SK-N-SH (cell line): ENCODE data around the gene SDSL. TPM values are rescaled to one million over a fixed set of nuclear protein-coding genes. Genes with fewer than 3 reads are reported as not detected.
A peak's percentile ranks its signal among the peaks of the same experiment; 100 is the strongest.

Source experiments
- CTCF ChIA-PET: fragments of 300-600, 350-600 bp; formaldehyde crosslinking; extraction: SDS; loops from one replicate; lab custom pipeline; 2021; lab: Yijun Ruan, JAX
- POLR2A ChIA-PET: fragments of 350-600 bp; sonication (Branson Sonifier 250); formaldehyde crosslinking; extraction: SDS; loops from one replicate; lab custom pipeline; 2020; ENCODE audit warnings: antibody characterized with exemption, inconsistent platforms; lab: Yijun Ruan, JAX
- DNase-seq: peaks from one replicate; pipeline ENCODE4 v3.0.0; 2012
- H2AFZ ChIP-seq: fragments of 200-600 bp; sonication (generic); 2 replicates; pipeline ENCODE4 v1.8.1; 2016; ENCODE audit warnings: antibody characterized with exemption, mild to moderate bottlenecking, low read depth
- H3F3A ChIP-seq: fragments of 200-600 bp; sonication (generic); replicated peaks from 2 replicates; pipeline ENCODE3; 2016; ENCODE audit warnings: antibody characterized with exemption, mild to moderate bottlenecking; ENCODE audit not compliant: insufficient read depth
- H3K27ac ChIP-seq, 2 experiments: fragments of 200-500 bp in 1 of 2; fragments of 200-600 bp in 1 of 2; sonication (Bioruptor generic) in 1 of 2; sonication (generic), shearing (Covaris generic) in 1 of 2; 2 replicates each; pipeline versions ENCODE4 v1.5.1 to v1.6.1; 2014 to 2016; ENCODE audit warnings: low read depth in 2 of 2, inconsistent platforms in 1 of 2, low read length in 1 of 2, mild to moderate bottlenecking in 1 of 2, mixed read lengths in 1 of 2
- H3K27me3 ChIP-seq: fragments of 200-600 bp; sonication (generic), shearing (Covaris generic); 2 replicates; pipeline ENCODE4 v1.6.1; 2016; ENCODE audit warnings: mixed run types; ENCODE audit not compliant: insufficient read depth
- H3K36me3 ChIP-seq, 2 experiments: fragments of 200-500 bp in 1 of 2; fragments of 200-600 bp in 1 of 2; sonication (Bioruptor generic) in 1 of 2; sonication (generic) in 1 of 2; replicated peaks in 1 of 2; 2 replicates each; pipeline versions ENCODE3 to v1.5.1; 2014 to 2016; ENCODE audit warnings: low read length in 1 of 2, mild to moderate bottlenecking in 1 of 2; ENCODE audit not compliant: insufficient read depth in 2 of 2, control insufficient read depth in 1 of 2
- H3K4me1 ChIP-seq, 2 experiments: fragments of 200-500 bp in 1 of 2; fragments of 200-600 bp in 1 of 2; sonication (Bioruptor generic) in 1 of 2; sonication (generic), shearing (Covaris generic) in 1 of 2; 2 replicates each; pipeline versions ENCODE4 v1.5.1 to v1.6.1; 2014 to 2016; ENCODE audit warnings: low read depth in 1 of 2, low read length in 1 of 2, mixed run types in 1 of 2; ENCODE audit not compliant: insufficient read depth in 2 of 2, control insufficient read depth in 1 of 2
- H3K4me2 ChIP-seq: fragments of 200-600 bp; sonication (generic), shearing (Covaris generic); 2 replicates; pipeline ENCODE4 v1.6.1; 2017; ENCODE audit warnings: mixed run types
- H3K4me3 ChIP-seq, 2 experiments: fragments of 200-500 bp in 1 of 2; fragments of 200-600 bp in 1 of 2; sonication (Bioruptor generic) in 1 of 2; sonication (generic), shearing (Covaris generic) in 1 of 2; 2 replicates each; pipeline versions ENCODE4 v1.5.1 to v1.8.1; 2014 to 2016; ENCODE audit warnings: low read depth in 2 of 2, inconsistent platforms in 1 of 2, low read length in 1 of 2, mild to moderate bottlenecking in 1 of 2, mixed read lengths in 1 of 2, moderate library complexity in 1 of 2
- H3K79me2 ChIP-seq: fragments of 200-600 bp; sonication (generic); 2 replicates; pipeline ENCODE4 v1.8.1; 2017; ENCODE audit warnings: mild to moderate bottlenecking; ENCODE audit not compliant: insufficient read depth
- H3K9ac ChIP-seq: fragments of 200-600 bp; sonication (generic); 2 replicates; pipeline ENCODE4 v1.6.1; 2017; ENCODE audit warnings: mixed run types
- H3K9me2 ChIP-seq: fragments of 200-600 bp; sonication (generic); 2 replicates; pipeline ENCODE4 v1.6.1; 2017; ENCODE audit warnings: mixed run types
- H3K9me3 ChIP-seq: fragments of 200-600 bp; sonication (generic); 2 replicates; pipeline ENCODE4 v1.6.1; 2017; ENCODE audit warnings: mixed run types, mild to moderate bottlenecking, moderate library complexity
- H4K20me1 ChIP-seq: fragments of 200-600 bp; sonication (generic); 2 replicates; pipeline ENCODE4 v1.6.1; 2017; ENCODE audit warnings: mild to moderate bottlenecking, mixed run types; ENCODE audit not compliant: insufficient read depth
- CHD2 ChIP-seq: fragments of 150-350 bp; IDR thresholded peaks from 2 replicates; pipeline ENCODE4 v1.6.1; 2018; ENCODE audit warnings: low read length; ENCODE audit not compliant: partially characterized antibody
- ELF1 ChIP-seq: IDR thresholded peaks from 2 replicates; pipeline ENCODE4 v1.4.0; 2012
- EP300 ChIP-seq, 2 experiments: IDR thresholded peaks; 2 replicates each; pipeline versions ENCODE4 v1.4.0 to v1.6.1; 2012; ENCODE audit warnings: borderline replicate concordance in 1 of 2, low read depth in 1 of 2, low read length in 1 of 2
- FOXJ3 ChIP-seq: sonication (generic); formaldehyde crosslinking; IDR thresholded peaks from 2 replicates; pipeline ENCODE4 v1.5.1; 2020; ENCODE audit warnings: mild to moderate bottlenecking, missing genetic modification reagents
- GABPA ChIP-seq: IDR thresholded peaks from 2 replicates; pipeline ENCODE4 v1.4.0; 2012; ENCODE audit warnings: low read depth, mild to moderate bottlenecking
- GATA2 ChIP-seq: sonication (generic); formaldehyde crosslinking; IDR thresholded peaks from 2 replicates; pipeline ENCODE4 v1.5.0; 2020; ENCODE audit warnings: mild to moderate bottlenecking, missing genetic modification reagents
- MEF2A ChIP-seq: IDR thresholded peaks from 2 replicates; pipeline ENCODE4 v1.4.0; 2012; ENCODE audit warnings: low read depth, borderline replicate concordance
- MXI1 ChIP-seq: IDR thresholded peaks from 2 replicates; pipeline ENCODE4 v1.6.1; 2012; ENCODE audit warnings: mild to moderate bottlenecking, low read depth, low read length, improper control_type of control experiment
- NFIC ChIP-seq: IDR thresholded peaks from 2 replicates; pipeline ENCODE4 v1.4.0; 2012; ENCODE audit warnings: borderline replicate concordance
- RAD21 ChIP-seq: IDR thresholded peaks from 2 replicates; pipeline ENCODE4 v1.6.1; 2012; ENCODE audit warnings: mild to moderate bottlenecking, low read length
- RCOR1 ChIP-seq: fragments of 150-350 bp; IDR thresholded peaks from 2 replicates; pipeline ENCODE4 v1.6.1; 2017; ENCODE audit warnings: antibody characterized with exemption, low read length
- SIN3A ChIP-seq: IDR thresholded peaks from 2 replicates; pipeline ENCODE4 v1.6.1; 2012; ENCODE audit warnings: low read depth, mild to moderate bottlenecking, low read length, moderate library complexity, borderline replicate concordance
- SMC3 ChIP-seq: IDR thresholded peaks from 2 replicates; pipeline ENCODE4 v1.6.1; 2012; ENCODE audit warnings: low read depth, low read length, improper control_type of control experiment
- TCF12 ChIP-seq: IDR thresholded peaks from 2 replicates; pipeline ENCODE4 v1.4.0; 2012
- USF2 ChIP-seq: fragments of 150-350 bp; IDR thresholded peaks from 2 replicates; pipeline ENCODE4 v1.6.1; 2017; ENCODE audit warnings: antibody characterized with exemption, low read length, low read depth, borderline replicate concordance
- WGBS: methylation state at CpG from one replicate; pipeline ENCODE4 v1.1.6; 2017; ENCODE audit warnings: low lambda C conversion rate; 5-methylcytosine and 5-hydroxymethylcytosine counted together
- polyA plus RNA-seq, 3 experiments: library from polyadenylated mRNA; depleted of rRNA; stranded (reverse); fragments of >200 nt; gene quantifications; 2 replicates each; pipeline ENCODE4 v1.2.3, GENCODE V29; 2012

Gene SDSL
- polyA plus RNA-seq, 1 of the 3 experiments (the other 2 are of a cell fraction) = 33.7 TPM

DNA sequence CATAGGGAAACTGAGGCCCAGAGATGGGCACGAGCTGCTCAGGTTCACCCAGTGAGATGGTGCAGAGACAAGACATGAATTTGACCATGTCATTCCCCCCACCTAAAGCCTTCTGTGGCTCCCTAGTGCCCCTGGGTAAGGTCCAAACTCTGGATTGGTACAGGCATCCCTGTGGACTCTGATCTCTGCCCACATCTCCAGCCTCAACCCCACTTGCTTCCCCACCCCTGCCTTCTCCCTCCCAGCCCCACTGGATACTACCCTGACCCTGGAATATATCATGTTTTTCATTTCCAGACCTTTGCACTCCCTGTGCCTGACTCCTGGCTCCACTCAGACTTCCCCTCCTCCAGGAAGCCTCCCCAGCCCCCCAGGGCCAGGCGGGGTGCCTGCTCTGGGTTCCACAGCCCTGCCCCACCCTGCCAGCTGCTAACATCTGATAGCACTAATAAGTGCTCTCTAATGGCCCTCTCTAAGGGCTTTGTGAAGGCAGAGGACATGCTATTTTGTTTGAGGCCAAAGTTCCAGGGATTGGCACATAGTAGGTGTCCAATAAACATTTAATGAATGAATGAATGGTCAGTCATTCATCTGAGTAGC is 1.1 kb upstream of the SDSL start:
- Histone ChIP-seq H3K4me2 (no peak overlapping the region), H4K20me1 (no peaks in the 10 kb centered on the region), H3F3A (no peaks in the 10 kb centered on the region), H3K36me3 (no peaks in the 10 kb centered on the region), H3K27ac (no peak overlapping the region), H3K4me1 (peaks cover 0 to 5% of the 10 kb centered on the region in 2 experiments; a peak in 1 of 4 replicates), H3K27me3 (no peaks in the 10 kb centered on the region), H2AFZ (no peak overlapping the region), H3K9me3 (no peaks in the 10 kb centered on the region), H3K4me3 (no peak overlapping the region), H3K79me2 (peaks cover 10% of the 10 kb centered on the region), H3K9ac (no peak overlapping the region), H3K9me2 (no peaks in the 10 kb centered on the region)
- CTCF ChIA-PET = interaction anchor here (0.6 to 4.7 kb wide), 3 partner anchors 100 to 501 kb away, joined by 3 to 42 read pairs (median 3); no protein-coding TSS in a partner anchor
- WGBS = 80% methylated on average over 2 of the region's 2 CpGs
- POLR2A ChIA-PET = interaction anchor here (1.5 kb wide), 1 partner anchor 25 kb away, joined by 4 read pairs; no protein-coding TSS in a partner anchor
- DNase-seq = no peak
- TF ChIP-seq CHD2 (no peak), TCF12 (no peak), MEF2A (no peak), GABPA (no peak), ELF1 (no peak)

GRCh38 chr12:113422886-113423669 is 898 bp downstream of the SDSL start:
- 80% methylated on average over 6 of the region's 6 CpGs for WGBS
- H3K36me3 ChIP-seq = no peaks in the 10 kb centered on the region
- no peaks in the 10 kb centered on the region for H4K20me1 ChIP-seq
- TF ChIP-seq NFIC (no peak), EP300 (IDR thresholded peaks at IDR 0.05; ENCODE audit: borderline replicate concordance in 1 of 2, low read depth in 1 of 2, low read length in 1 of 2) (no peak), MXI1 (no peak), RCOR1 (no peak), SMC3 (no peak), SIN3A (no peak), USF2 (no peak), TCF12 (no peak), RAD21 (no peak), GATA2 (CRISPR knock-in tag) (no peak), FOXJ3 (CRISPR knock-in tag) (no peak)
- H3F3A ChIP-seq = no peaks in the 10 kb centered on the region
- DNase-seq = no peak
- H3K9me2 ChIP-seq = no peaks in the 10 kb centered on the region
- H3K4me3 ChIP-seq = peak overlapping the region; percentile 54 to 73
- ChIA-PET CTCF (interaction anchor here (1.5 to 4.7 kb wide), 2 partner anchors 201 to 227 kb away, joined by 3 to 42 read pairs; partner anchors contain the start of gene TPCN1), POLR2A (interaction anchor here (0.5 to 1.0 kb wide), 2 partner anchors 34 to 88 kb away, joined by 3 read pairs; partner anchors contain the start of gene SLC8B1)
- no peaks in the 10 kb centered on the region for H3K9me3 ChIP-seq
- H3K27ac ChIP-seq = peak overlapping the region in 1 of 2 experiments; percentile 64; a peak in 3 of 4 replicates
- peaks cover 10% of the 10 kb centered on the region for H3K79me2 ChIP-seq
- H3K27me3 ChIP-seq = no peaks in the 10 kb centered on the region
- no peak overlapping the region for H2AFZ ChIP-seq
- peak overlapping the region; percentile 98 for H3K4me2 ChIP-seq
- H3K4me1 ChIP-seq = peaks cover 0 to 5% of the 10 kb centered on the region in 2 experiments; a peak in 1 of 4 replicates
- H3K9ac ChIP-seq = peak overlapping the region; percentile 90
